Thoracic aorta (tissue), 2 donors: ENCODE data around the gene DPF3. TPM values are rescaled to one million over a fixed set of nuclear protein-coding genes. Genes with fewer than 3 reads are reported as not detected.

Source experiments
- ATAC-seq: fragments of 150-250 bp; one replicate; pipeline ENCODE4 v1.8.0; 2017; ENCODE audit warnings: low read depth; ENCODE audit not compliant: insufficient number of reproducible peaks, low FRiP score
- DNase-seq: peaks from one replicate; pipeline ENCODE4 v3.0.0-alpha.2; 2020; ENCODE audit warnings: low spot score
- H3K27ac ChIP-seq, 2 donors: fragments of 200-600 bp; sonication (generic); 1 replicate in 1 of 2; 2 replicates in 1 of 2; pipeline ENCODE4 v1.5.1; 2016; ENCODE audit warnings: mild to moderate bottlenecking in 2 of 2, moderate library complexity in 2 of 2
- H3K27me3 ChIP-seq: fragments of 200-600 bp; sonication (generic); replicated peaks from 2 replicates; pipeline ENCODE4 v1.6.0; 2016; ENCODE audit warnings: mild to moderate bottlenecking; ENCODE audit not compliant: insufficient read depth
- H3K36me3 ChIP-seq: fragments of 200-600 bp; sonication (generic); one replicate; pipeline ENCODE4 v1.5.1; 2016
- H3K4me1 ChIP-seq, 2 donors: fragments of 200-600 bp; sonication (generic); 1 replicate in 1 of 2; 2 replicates in 1 of 2; pipeline versions ENCODE4 v1.5.1 to v1.6.0; 2016; ENCODE audit warnings: low read depth in 2 of 2, mild to moderate bottlenecking in 1 of 2; ENCODE audit not compliant: control insufficient read depth in 1 of 2
- H3K4me3 ChIP-seq: fragments of 200-600 bp; sonication (generic); 2 replicates; pipeline ENCODE4 v1.5.1; 2016; ENCODE audit warnings: mild to moderate bottlenecking
- H3K9me3 ChIP-seq: fragments of 200-600 bp; sonication (generic); 2 replicates; pipeline ENCODE4 v1.5.1; 2016
- total RNA-seq, 2 donors: library from RNA; depleted of rRNA; stranded (reverse); fragments of >200 nt; gene quantifications; one replicate each; pipeline versions ENCODE4 v1.1.0 to v1.2.3, GENCODE V29; 2016
- TF ChIP-seq, protein P1 (sequence below): fragments of 200-600 bp; sonication (generic); IDR thresholded peaks from one replicate; pipeline ENCODE4 v1.5.1; 2019; ENCODE audit warnings: antibody characterized with exemption

DPF3 gene
- total RNA-seq, 2 donors from 2014 or later: 2.2 to 8.9 TPM

DNA sequence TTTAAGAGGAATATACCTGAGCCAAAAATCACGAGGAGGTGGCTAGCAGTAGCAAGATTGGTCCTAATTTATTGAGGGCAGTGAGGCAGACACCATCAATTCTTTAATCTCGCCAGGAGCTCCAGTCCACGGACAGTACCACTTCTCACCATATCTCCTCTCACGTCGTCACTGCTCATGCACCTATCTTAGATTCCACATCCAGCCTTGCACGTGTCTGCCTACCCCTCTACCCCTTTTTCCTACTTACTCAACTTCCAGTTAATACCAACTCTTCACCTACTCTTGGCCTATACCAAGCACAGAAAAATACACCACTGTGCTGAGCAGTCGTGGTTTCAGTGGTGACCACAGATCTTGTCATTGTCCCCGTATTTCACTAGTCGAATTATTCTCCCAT is 246.1 kb downstream of the DPF3 start:
- DNase-seq (no peak), ATAC-seq (no peak)
- TF ChIP-seq, protein P1, sequence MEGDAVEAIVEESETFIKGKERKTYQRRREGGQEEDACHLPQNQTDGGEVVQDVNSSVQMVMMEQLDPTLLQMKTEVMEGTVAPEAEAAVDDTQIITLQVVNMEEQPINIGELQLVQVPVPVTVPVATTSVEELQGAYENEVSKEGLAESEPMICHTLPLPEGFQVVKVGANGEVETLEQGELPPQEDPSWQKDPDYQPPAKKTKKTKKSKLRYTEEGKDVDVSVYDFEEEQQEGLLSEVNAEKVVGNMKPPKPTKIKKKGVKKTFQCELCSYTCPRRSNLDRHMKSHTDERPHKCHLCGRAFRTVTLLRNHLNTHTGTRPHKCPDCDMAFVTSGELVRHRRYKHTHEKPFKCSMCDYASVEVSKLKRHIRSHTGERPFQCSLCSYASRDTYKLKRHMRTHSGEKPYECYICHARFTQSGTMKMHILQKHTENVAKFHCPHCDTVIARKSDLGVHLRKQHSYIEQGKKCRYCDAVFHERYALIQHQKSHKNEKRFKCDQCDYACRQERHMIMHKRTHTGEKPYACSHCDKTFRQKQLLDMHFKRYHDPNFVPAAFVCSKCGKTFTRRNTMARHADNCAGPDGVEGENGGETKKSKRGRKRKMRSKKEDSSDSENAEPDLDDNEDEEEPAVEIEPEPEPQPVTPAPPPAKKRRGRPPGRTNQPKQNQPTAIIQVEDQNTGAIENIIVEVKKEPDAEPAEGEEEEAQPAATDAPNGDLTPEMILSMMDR: no peak
- Histone ChIP-seq H3K27ac (no peak overlapping the region), H3K9me3 (no peaks in the 10 kb centered on the region), H3K4me3 (no peak overlapping the region), H3K36me3 (no peaks in the 10 kb centered on the region), H3K4me1 (peaks cover 0 to 9% of the 10 kb centered on the region in 2 donors), H3K27me3 (no peaks in the 10 kb centered on the region)

GRCh38 chr14:72646861-72647528 is 246.9 kb downstream of the DPF3 start:
- Histone ChIP-seq H3K4me1 (peaks cover 0 to 9% of the 10 kb centered on the region in 2 donors), H3K36me3 (no peaks in the 10 kb centered on the region), H3K27ac (no peak overlapping the region), H3K27me3 (no peaks in the 10 kb centered on the region), H3K9me3 (peaks cover 3% of the 10 kb centered on the region), H3K4me3 (no peak overlapping the region)
- ATAC-seq: no peak
- DNase-seq: no peak
- TF ChIP-seq, protein P1: no peak

GRCh38 chr14:72645706-72646105 is 248.2 kb downstream of the DPF3 start:
- peaks cover 0 to 9% of the 10 kb centered on the region in 2 donors for H3K4me1 ChIP-seq
- no peak for ATAC-seq
- no peaks in the 10 kb centered on the region for H3K36me3 ChIP-seq
- DNase-seq: no peak
- H3K27ac ChIP-seq: no peak overlapping the region
- TF ChIP-seq, protein P1: no peak
- H3K9me3 ChIP-seq: peaks cover 3% of the 10 kb centered on the region
- no peaks in the 10 kb centered on the region for H3K27me3 ChIP-seq
- no peak overlapping the region for H3K4me3 ChIP-seq

DNA sequence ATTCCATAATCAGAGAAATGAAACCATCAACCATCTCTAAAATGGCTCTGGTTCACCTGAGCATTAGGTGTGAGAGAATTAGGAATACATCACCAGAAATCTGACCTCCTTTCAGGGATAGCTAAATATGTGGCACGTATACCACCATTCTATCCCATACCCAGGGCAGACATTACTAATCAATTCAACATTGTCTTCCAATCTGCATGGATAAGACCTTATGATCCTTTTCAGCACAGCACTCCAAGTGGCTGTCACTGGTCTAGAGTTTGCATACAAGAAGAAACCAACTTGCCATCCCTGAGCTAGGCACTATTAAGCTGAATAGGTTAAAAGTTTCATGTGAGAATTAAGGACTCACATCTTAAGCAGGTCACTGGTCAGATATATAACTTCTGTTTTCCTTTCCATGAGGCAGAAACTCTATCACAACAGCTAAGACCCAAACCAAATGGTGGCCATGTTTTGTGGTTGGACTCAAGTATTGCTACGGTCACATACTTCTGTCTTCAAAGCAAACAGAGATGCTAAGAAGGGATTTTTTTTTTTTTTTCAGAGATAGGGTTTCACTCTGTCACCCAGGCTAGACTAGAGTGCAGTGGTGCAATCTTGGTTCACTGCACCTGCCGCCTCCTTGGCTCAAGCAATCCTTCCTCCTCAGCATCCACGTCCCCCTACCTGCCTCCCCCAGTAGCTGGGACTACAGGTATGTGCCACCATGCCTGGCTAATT is 249.0 kb downstream of the DPF3 start:
- peaks cover 0 to 9% of the 10 kb centered on the region in 2 donors for H3K4me1 ChIP-seq
- H3K4me3 ChIP-seq: no peak overlapping the region
- no peak for ATAC-seq
- H3K27ac ChIP-seq: no peak overlapping the region
- no peaks in the 10 kb centered on the region for H3K27me3 ChIP-seq
- H3K36me3 ChIP-seq: no peaks in the 10 kb centered on the region
- peaks cover 3% of the 10 kb centered on the region for H3K9me3 ChIP-seq
- TF ChIP-seq, protein P1: no peak
- DNase-seq: no peak

- TF ChIP-seq, protein P1: no peak
- peaks cover 3% of the 10 kb centered on the region for H3K9me3 ChIP-seq
- no peaks in the 10 kb centered on the region for H3K36me3 ChIP-seq
- H3K4me1 ChIP-seq: peaks cover 0 to 9% of the 10 kb centered on the region in 2 donors
- H3K27me3 ChIP-seq: no peaks in the 10 kb centered on the region
- DNase-seq: no peak
- ATAC-seq: no peak
- H3K4me3 ChIP-seq: no peak overlapping the region
- no peak overlapping the region for H3K27ac ChIP-seq
Observed at GRCh38 chr14:72644038-72644437, 249.9 kb downstream of the DPF3 start.
